H9 (cell line): ENCODE results near the gene ANP32A. TPM values are rescaled to one million over a fixed set of nuclear protein-coding genes. Genes with fewer than 3 reads are reported as not detected.
A peak's percentile ranks its signal among the peaks of the same experiment; 100 is the strongest.

Experiments used
- DNase-seq: peaks from one replicate; pipeline ENCODE4 v3.0.0-alpha.2; 2017
- H2AFZ ChIP-seq: one replicate; pipeline ENCODE4 v1.6.1; 2013; ENCODE audit warnings: mild to moderate bottlenecking, low read length, control low read depth, moderate library complexity
- H2AK5ac ChIP-seq: 2 replicates; pipeline ENCODE4 v1.6.1; 2013; ENCODE audit warnings: low read length, control low read depth, mixed read lengths; ENCODE audit not compliant: insufficient read length
- H2BK120ac ChIP-seq: one replicate; pipeline ENCODE4 v1.6.1; 2013; ENCODE audit warnings: low read depth, mild to moderate bottlenecking, low read length, control low read depth, inconsistent platforms; ENCODE audit not compliant: poor library complexity, severe bottlenecking
- H2BK12ac ChIP-seq: 2 replicates; pipeline ENCODE4 v1.6.1; 2013; ENCODE audit warnings: low read length, control low read depth, mixed read lengths, low read depth; ENCODE audit not compliant: insufficient read length
- H2BK15ac ChIP-seq: 2 replicates; pipeline ENCODE4 v1.6.1; 2013; ENCODE audit warnings: low read depth, low read length, control low read depth
- H2BK20ac ChIP-seq: one replicate; pipeline ENCODE4 v1.6.1; 2013; ENCODE audit warnings: low read depth, mild to moderate bottlenecking, low read length, control low read depth, inconsistent platforms; ENCODE audit not compliant: poor library complexity, severe bottlenecking
- H2BK5ac ChIP-seq: 2 replicates; pipeline ENCODE4 v1.6.1; 2013; ENCODE audit warnings: low read length, control low read depth, mixed read lengths; ENCODE audit not compliant: insufficient read length
- H3K14ac ChIP-seq: 2 replicates; pipeline ENCODE4 v1.6.1; 2013; ENCODE audit warnings: low read length, control low read depth; ENCODE audit not compliant: insufficient read depth
- H3K18ac ChIP-seq: 2 replicates; pipeline ENCODE4 v1.6.1; 2013; ENCODE audit warnings: low read depth, mild to moderate bottlenecking, mixed read lengths, low read length, control low read depth; ENCODE audit not compliant: insufficient read length
- H3K23ac ChIP-seq: 2 replicates; pipeline ENCODE4 v1.6.1; 2013; ENCODE audit warnings: low read length, control low read depth, mixed read lengths, low read depth; ENCODE audit not compliant: insufficient read length
- H3K23me2 ChIP-seq: 2 replicates; pipeline ENCODE4 v1.6.1; 2013; ENCODE audit warnings: low read depth, mild to moderate bottlenecking, mixed read lengths, low read length, control low read depth; ENCODE audit not compliant: insufficient read length, poor library complexity, severe bottlenecking
- H3K27ac ChIP-seq: 2 replicates; pipeline ENCODE4 v1.5.1; 2013; ENCODE audit warnings: low read length, control low read depth, mixed read lengths, low read depth; ENCODE audit not compliant: insufficient read length
- H3K27me3 ChIP-seq: 2 replicates; pipeline ENCODE4 v1.6.1; 2013; ENCODE audit warnings: low read length, control low read depth, inconsistent platforms; ENCODE audit not compliant: insufficient read depth
- H3K4ac ChIP-seq: 2 replicates; pipeline ENCODE4 v1.6.1; 2013; ENCODE audit warnings: low read depth, mild to moderate bottlenecking, control low read depth, inconsistent platforms, low read length, moderate library complexity
- H3K4me1 ChIP-seq: 2 replicates; pipeline ENCODE4 v1.6.1; 2013; ENCODE audit warnings: low read length, control low read depth, inconsistent platforms; ENCODE audit not compliant: insufficient read depth
- H3K4me2 ChIP-seq: 2 replicates; pipeline ENCODE4 v1.6.1; 2013; ENCODE audit warnings: low read length, control low read depth, mixed read lengths; ENCODE audit not compliant: insufficient read length, insufficient read depth
- H3K56ac ChIP-seq: 2 replicates; pipeline ENCODE4 v1.6.1; 2013; ENCODE audit warnings: low read depth, mild to moderate bottlenecking, mixed read lengths, low read length, control low read depth; ENCODE audit not compliant: insufficient read length
- H3K79me1 ChIP-seq: 2 replicates; pipeline ENCODE4 v1.6.1; 2013; ENCODE audit warnings: low read depth, mild to moderate bottlenecking, moderate library complexity, low read length, control low read depth, inconsistent platforms; ENCODE audit not compliant: insufficient read depth, poor library complexity, severe bottlenecking
- H3K79me2 ChIP-seq: 2 replicates; pipeline ENCODE4 v1.6.1; 2013; ENCODE audit warnings: low read length, control low read depth, inconsistent platforms; ENCODE audit not compliant: insufficient read depth
- H3K9ac ChIP-seq: 2 replicates; pipeline ENCODE4 v1.6.1; 2013; ENCODE audit warnings: low read length, control low read depth, mixed read lengths; ENCODE audit not compliant: insufficient read length; ENCODE audit errors: extremely low read depth
- H3K9me3 ChIP-seq: one replicate; pipeline ENCODE4 v1.6.1; 2013; ENCODE audit warnings: low read depth, low read length, inconsistent platforms; ENCODE audit not compliant: control insufficient read depth
- H3T11ph ChIP-seq: one replicate; pipeline ENCODE4 v1.6.1; 2013; ENCODE audit warnings: mild to moderate bottlenecking, low read length, control low read depth, inconsistent platforms
- H4K20me1 ChIP-seq: one replicate; pipeline ENCODE4 v1.6.1; 2013; ENCODE audit not compliant: control insufficient read depth, insufficient read length, insufficient read depth
- H4K5ac ChIP-seq: 2 replicates; pipeline ENCODE4 v1.6.1; 2013; ENCODE audit warnings: low read depth, mild to moderate bottlenecking, mixed read lengths, low read length, control low read depth; ENCODE audit not compliant: insufficient read length
- H4K8ac ChIP-seq: replicated peaks from 2 replicates; pipeline ENCODE4 v1.6.1; 2013; ENCODE audit warnings: low read length, control low read depth, mixed read lengths, low read depth; ENCODE audit not compliant: insufficient read length
- H4K91ac ChIP-seq: 2 replicates; pipeline ENCODE4 v1.6.1; 2013; ENCODE audit warnings: low read depth, mild to moderate bottlenecking, moderate library complexity, mixed read lengths, low read length, control low read depth; ENCODE audit not compliant: insufficient read length
- H3K27ac Mint-ChIP-seq, 3 experiments: 2 replicates in 2 of 3; 3 replicates in 1 of 3; pipeline ENCODE4 v1.8.0; 2020 to 2021; ENCODE audit warnings: mixed read lengths in 3 of 3, mild to moderate bottlenecking in 1 of 3, moderate library complexity in 1 of 3
- H3K27me3 Mint-ChIP-seq: 2 replicates; pipeline ENCODE4 v1.8.0; 2021; ENCODE audit warnings: low read depth, mild to moderate bottlenecking, moderate library complexity, mixed read lengths
- H3K36me3 Mint-ChIP-seq, 3 experiments: 2 replicates in 2 of 3; 3 replicates in 1 of 3; pipeline ENCODE4 v1.8.0; 2020 to 2021; ENCODE audit warnings: low read depth in 3 of 3, mixed read lengths in 3 of 3; ENCODE audit not compliant: insufficient read depth in 1 of 3
- H3K4me1 Mint-ChIP-seq, 2 experiments: 2 replicates each; pipeline ENCODE4 v1.8.0; 2020; ENCODE audit warnings: mixed read lengths in 2 of 2
- H3K4me3 Mint-ChIP-seq, 2 experiments: 2 replicates in 1 of 2; 3 replicates in 1 of 2; pipeline ENCODE4 v1.8.0; 2020 to 2021; ENCODE audit warnings: mild to moderate bottlenecking in 2 of 2, mixed read lengths in 2 of 2, moderate library complexity in 1 of 2
- H3K9me3 Mint-ChIP-seq, 2 experiments: 2 replicates in 1 of 2; 3 replicates in 1 of 2; pipeline ENCODE4 v1.8.0; 2020; ENCODE audit warnings: mild to moderate bottlenecking in 2 of 2, mixed read lengths in 2 of 2, moderate library complexity in 1 of 2
- WGBS: extraction: QIAGEN DNeasy Blood & Tissue Kit; methylation state at CpG from one replicate; pipeline ENCODE4 v1.1.7; 2013; ENCODE audit warnings: missing lambda C conversion rate, low lambda C conversion rate, mixed read lengths; ENCODE audit not compliant: insufficient read length; ENCODE audit errors: extremely low coverage; 5-methylcytosine and 5-hydroxymethylcytosine counted together
- total RNA-seq: library from RNA; stranded (reverse); gene quantifications from 2 replicates; pipeline ENCODE4 v1.2.1, GENCODE V29; 2021
- TF ChIP-seq, protein P1 (sequence below): fragments of 200-600 bp; sonication (generic); conservative IDR thresholded peaks from 3 replicates; pipeline ENCODE4 v1.8.0; 2021; ENCODE audit warnings: antibody characterized with exemption, mild to moderate bottlenecking

Gene ANP32A
- total RNA-seq, 1 experiment from 2014 or later, result 318 TPM

DNA sequence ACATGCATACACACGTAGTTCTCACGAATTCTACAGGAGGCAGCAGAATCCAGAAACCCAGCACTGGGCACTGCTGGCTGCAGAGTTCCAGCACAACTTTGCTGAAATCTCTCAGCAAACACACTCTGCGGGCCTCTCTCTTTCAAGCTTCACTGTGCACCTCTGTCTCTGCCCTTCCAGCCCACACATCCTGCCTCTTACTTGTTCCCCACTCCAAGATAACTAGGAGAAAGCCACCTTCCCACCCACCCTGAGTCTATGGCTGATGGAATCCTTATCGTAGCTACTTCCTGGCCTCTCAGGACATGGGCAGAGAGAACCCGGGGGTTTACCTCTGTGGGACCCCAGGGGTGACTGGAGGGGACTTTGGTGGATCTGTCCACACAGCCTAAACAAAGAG lies 11.9 kb downstream of the ANP32A start:
- peaks cover 11 to 45% (median 13%) of the 10 kb centered on the region in 3 experiments; a peak in 6 of 7 replicates for H3K36me3 Mint-ChIP-seq
- peak overlapping the region in 2 of 3 experiments; percentile 20 to 69; a peak in 2 of 7 replicates for H3K27ac Mint-ChIP-seq
- no peak overlapping the region for H2BK5ac ChIP-seq
- H2AFZ ChIP-seq, result no peak overlapping the region
- no peak overlapping the region for H3K23ac ChIP-seq
- H2BK12ac ChIP-seq, result no peak overlapping the region
- H4K91ac ChIP-seq, result no peak overlapping the region
- H4K20me1 ChIP-seq, result peaks cover 3% of the 10 kb centered on the region
- no peak overlapping the region for H3K14ac ChIP-seq
- H4K8ac ChIP-seq, result no peak overlapping the region
- H3K27me3 ChIP-seq, result no peaks in the 10 kb centered on the region
- H2BK15ac ChIP-seq, result no peak overlapping the region
- H3K4me1 Mint-ChIP-seq, result peaks cover 58 to 64% of the 10 kb centered on the region in 2 experiments
- no peak overlapping the region for H3K4ac ChIP-seq
- no peak overlapping the region for H4K5ac ChIP-seq
- no peak overlapping the region for H2BK120ac ChIP-seq
- no peak overlapping the region for H2BK20ac ChIP-seq
- no peak overlapping the region for H3T11ph ChIP-seq
- TF ChIP-seq, protein P1, sequence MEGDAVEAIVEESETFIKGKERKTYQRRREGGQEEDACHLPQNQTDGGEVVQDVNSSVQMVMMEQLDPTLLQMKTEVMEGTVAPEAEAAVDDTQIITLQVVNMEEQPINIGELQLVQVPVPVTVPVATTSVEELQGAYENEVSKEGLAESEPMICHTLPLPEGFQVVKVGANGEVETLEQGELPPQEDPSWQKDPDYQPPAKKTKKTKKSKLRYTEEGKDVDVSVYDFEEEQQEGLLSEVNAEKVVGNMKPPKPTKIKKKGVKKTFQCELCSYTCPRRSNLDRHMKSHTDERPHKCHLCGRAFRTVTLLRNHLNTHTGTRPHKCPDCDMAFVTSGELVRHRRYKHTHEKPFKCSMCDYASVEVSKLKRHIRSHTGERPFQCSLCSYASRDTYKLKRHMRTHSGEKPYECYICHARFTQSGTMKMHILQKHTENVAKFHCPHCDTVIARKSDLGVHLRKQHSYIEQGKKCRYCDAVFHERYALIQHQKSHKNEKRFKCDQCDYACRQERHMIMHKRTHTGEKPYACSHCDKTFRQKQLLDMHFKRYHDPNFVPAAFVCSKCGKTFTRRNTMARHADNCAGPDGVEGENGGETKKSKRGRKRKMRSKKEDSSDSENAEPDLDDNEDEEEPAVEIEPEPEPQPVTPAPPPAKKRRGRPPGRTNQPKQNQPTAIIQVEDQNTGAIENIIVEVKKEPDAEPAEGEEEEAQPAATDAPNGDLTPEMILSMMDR, result no peak
- no peak overlapping the region for H2AK5ac ChIP-seq
- no peaks in the 10 kb centered on the region for H3K27me3 Mint-ChIP-seq
- no peak for DNase-seq
- peaks cover 3% of the 10 kb centered on the region; the same call in 1 of the 2 replicates for H3K4me1 ChIP-seq
- no peak overlapping the region for H3K56ac ChIP-seq
- WGBS, result no CpG with 5 or more reads among the region's 5 CpGs
- H3K9ac ChIP-seq, result no peak overlapping the region
- H3K9me3 ChIP-seq, result no peaks in the 10 kb centered on the region
- peaks cover 72% of the 10 kb centered on the region for H3K79me2 ChIP-seq
- H3K9me3 Mint-ChIP-seq, result no peaks in the 10 kb centered on the region
- H3K27ac ChIP-seq, result no peak overlapping the region
- H3K18ac ChIP-seq, result no peak overlapping the region
- H3K79me1 ChIP-seq, result peaks cover 46% of the 10 kb centered on the region
- no peaks in the 10 kb centered on the region for H3K23me2 ChIP-seq
- no peak overlapping the region for H3K4me2 ChIP-seq
- H3K4me3 Mint-ChIP-seq, result no peak overlapping the region; a peak in 1 of 5 replicates
